HG03196 (cell line): ENCODE measurements around the gene BFSP1.

Experiments
- ATAC-seq: cut with Tn5 transposase; IDR thresholded peaks from one replicate; pipeline ENCODE4 v1.9.1; 2021; ENCODE audit not compliant: unreplicated experiment

The BFSP1 gene

DNA sequence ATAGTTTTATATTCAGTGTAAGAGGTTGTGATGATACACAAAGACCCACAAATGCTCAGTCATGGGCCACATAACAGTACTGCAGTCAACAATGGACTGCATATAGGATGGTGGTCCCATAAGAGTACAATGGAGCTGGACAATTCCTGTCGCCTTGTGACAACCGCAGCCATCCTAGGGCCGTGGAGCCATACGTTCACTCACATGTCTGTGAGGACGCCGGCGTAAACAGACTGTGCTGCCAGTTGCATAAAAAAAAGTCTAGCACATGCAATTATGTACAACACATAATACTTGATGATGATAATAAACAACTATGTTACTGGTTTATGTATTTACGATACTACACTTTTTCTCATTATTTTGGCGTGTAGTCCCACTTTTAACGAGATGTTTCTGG is 30.9 kb downstream of the BFSP1 start:
- no peak for ATAC-seq

GRCh38 chr20:17499041-17499440 is 32.1 kb downstream of the BFSP1 start:
- ATAC-seq: no peak

DNA sequence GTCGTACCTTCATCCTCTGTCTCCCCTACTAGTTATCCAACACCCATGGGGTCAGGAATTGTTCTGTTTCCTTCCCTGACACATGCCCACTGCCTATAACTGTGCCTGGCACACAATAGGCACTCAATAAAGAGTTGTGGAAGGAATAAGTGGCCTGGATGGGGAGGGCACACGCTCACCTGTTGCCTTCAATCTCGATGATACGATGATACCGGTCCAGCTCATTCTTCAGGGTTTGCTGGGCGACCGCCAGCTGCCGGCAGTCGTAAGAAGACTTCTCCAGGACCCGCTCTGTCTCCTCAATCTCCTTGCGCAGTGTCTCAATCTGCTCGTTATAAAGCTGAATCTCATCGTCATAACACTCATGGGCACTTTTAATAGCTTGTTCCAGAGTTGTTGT is 32.5 kb downstream of the BFSP1 start:
- no peak for ATAC-seq

GRCh38 chr20:17497821-17498580 is 33.2 kb downstream of the BFSP1 start:
- ATAC-seq: no peak

GRCh38 chr20:17495826-17496225 is 35.4 kb downstream of the BFSP1 start:
- no peak for ATAC-seq

GRCh38 chr20:17494201-17494600 is 37.0 kb downstream of the BFSP1 start:
- no peak for ATAC-seq

- no peak for ATAC-seq
Measured at GRCh38 chr20:17493173-17493572, 38.0 kb downstream of the BFSP1 start.

DNA sequence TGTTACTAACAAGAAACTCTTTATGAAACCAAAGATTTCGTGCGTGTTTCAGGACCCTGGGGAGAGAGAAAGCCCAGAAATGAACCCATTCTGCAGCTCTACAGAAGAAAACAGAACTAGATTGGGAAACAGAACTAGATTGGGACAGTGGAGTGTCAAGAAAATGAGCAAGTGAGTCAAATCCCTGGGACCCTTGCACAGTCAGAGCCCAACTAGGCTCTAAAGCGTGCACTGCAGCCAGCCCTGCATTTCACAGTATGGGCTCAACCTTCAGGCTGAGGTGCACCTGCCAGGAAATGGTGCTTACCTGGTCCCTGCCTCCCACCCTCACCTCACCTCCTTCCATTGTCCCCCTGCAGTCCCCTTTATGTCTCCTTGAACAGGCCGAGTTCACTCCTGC is 39.7 kb downstream of the BFSP1 start:
- ATAC-seq: no peak

DNA sequence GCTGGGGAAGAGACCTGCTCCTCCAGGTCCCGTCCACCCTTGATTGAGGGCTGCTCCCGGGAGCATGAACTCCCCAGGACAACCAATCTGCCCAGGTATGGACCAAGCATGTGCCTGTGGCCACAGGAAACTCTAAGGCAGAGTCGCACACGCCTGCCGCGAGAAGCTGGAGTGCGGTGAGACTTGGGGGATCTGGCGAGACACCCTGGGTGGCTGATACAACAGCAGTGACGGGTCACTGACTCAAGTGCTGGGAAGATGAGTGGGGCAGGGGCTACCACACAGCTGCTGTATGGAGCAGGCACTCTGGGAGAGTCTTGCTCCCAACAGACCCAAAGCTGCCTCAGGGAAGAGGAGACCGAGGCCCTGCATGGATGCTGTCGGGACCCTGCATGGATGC is 40.1 kb downstream of the BFSP1 start:
- no peak for ATAC-seq

DNA sequence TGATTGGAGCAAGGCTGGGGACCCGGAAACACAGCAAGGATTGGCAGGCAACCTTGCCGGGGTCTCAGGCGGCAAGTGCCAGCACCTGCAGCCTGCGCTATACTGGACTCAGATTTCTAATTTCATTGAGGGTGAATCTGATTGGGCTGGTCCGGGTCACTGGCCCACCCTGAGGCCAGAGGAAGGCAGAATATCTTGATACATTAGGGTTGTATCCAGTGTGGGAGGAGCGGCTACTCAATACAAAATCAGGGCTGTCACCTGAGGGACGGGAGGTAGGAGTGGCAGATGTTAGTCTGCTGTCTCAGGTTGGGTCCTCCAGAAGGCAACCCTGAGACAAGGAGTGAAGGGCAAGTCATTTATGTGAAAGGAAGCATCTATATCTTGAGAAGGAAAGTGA is 40.7 kb downstream of the BFSP1 start:
- no peak for ATAC-seq

- no peak for ATAC-seq
Measured at GRCh38 chr20:17488916-17489600, 42.1 kb downstream of the BFSP1 start.

DNA sequence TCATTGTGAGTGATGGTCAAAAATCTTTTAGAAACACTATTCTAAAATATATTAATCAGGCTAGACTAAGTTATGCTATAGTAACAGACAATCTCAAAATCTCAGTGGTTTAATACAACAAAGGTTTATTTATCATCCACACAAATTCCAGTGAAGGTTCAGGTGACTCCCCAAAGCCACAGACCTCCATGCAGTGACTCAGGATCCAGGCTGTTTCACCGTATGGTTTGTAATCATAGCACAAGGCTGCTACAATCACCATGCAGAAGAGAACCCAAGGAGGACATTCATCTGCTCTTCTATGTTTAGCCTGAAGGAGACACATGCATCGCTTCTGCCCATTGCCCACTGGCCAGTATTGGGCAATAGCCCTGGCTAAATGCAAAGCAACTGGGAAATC is 46.2 kb downstream of the BFSP1 start:
- no peak for ATAC-seq

DNA sequence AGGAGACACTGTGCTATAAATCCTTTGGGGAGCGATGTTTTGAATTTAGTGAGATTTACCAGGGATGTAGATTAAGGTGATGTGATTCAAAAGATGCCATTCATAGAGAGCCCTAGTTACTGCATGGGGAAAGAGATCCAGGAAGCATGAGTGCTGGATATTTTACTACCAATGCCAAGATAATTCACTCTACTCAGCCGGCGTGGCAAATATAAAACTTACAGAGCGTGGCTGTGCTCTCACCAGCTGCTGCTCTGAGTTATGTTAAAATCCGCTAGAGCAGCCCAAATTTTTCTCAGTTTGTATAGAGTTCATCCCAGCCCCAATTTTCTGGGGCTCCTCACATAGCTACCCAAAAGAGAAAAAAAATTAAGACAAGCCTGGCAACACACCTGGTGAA is 48.6 kb downstream of the BFSP1 start:
- no peak for ATAC-seq

DNA sequence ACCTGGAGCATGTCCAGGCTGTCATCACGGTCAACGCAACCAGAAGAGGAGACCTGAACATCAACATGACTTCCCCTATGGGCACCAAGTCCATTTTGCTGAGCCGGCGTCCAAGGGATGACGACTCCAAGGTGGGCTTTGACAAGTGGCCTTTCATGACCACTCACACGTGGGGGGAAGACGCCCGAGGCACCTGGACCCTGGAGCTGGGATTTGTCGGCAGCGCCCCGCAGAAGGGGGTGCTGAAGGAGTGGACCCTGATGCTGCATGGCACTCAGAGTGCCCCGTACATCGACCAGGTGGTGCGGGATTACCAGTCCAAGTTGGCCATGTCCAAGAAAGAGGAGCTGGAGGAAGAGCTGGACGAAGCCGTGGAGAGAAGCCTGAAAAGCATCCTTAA is 49.5 kb downstream of the BFSP1 start:
- ATAC-seq: no peak

GRCh38 chr20:17480696-17481095 is 50.5 kb downstream of the BFSP1 start:
- ATAC-seq: no peak

GRCh38 chr20:17479063-17479657 is 52.0 kb downstream of the BFSP1 start:
- ATAC-seq: no peak

DNA sequence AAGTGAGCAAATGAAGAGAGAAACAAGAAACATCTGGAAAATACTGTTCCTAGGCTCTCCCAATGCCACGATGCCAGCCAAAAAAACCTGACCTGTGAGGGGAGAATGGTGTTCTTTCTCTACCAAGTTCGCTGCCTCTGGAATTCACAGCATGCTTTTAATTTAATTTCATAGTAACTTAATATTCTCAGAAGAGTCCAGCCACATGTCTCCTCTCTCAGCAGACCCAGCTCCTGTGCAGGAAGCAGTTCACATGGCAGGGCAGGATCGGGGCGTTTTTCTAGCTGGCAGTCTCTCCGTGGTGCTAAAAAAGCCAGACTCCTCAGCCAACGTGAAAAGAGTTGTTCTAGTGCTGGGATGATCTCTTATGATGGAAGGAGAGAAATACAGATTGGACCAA is 57.5 kb downstream of the BFSP1 start:
- ATAC-seq: no peak

DNA sequence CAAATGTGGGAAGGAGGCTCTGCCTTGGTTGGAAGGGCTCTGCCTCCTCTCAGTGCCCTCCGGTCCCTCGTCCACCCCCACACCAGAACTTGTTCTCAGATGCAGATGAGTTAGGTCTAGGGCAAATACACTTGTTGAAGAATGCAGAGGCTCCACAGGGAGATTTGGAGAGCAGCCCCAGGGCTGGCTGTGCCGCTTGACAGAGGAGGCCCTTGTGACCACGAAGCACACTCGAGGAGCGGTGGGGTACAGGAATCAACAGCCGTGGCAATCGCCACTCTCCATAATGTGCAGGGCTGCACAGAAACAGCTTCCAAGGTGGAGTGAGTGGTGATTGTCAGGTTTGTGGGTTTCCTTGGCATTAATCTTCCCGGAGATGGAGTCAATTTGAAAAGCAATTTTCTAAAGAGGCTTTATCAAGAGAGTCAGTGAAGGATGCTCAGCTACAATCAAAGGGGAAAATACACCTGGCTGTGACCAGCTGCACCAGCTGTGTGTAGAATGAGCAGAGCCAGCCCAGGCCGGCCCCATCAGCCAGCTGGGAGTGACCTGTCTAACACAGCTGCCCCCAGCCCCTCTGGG is 59.5 kb downstream of the BFSP1 start:
- ATAC-seq: no peak

DNA sequence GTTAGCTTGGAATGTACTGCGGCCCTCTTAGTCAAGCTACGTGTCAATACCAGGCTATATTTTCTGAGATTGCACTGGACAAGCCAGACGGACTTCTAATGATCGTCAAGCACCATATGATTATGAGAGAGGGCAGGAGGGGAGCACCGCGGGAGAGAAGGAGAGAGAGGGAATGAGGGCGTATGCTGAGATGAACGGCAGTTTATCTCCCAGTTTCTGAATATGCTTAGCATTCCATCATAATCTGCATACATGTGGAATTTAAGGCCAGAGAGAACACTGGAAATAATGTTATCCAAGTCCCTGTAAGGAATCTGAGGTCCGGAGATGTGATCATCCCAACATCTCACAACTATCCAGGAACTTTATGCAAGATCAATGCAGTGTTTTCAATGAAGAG is 60.2 kb downstream of the BFSP1 start:
- no peak for ATAC-seq

- no peak for ATAC-seq
Measured at GRCh38 chr20:17470521-17470920, 60.7 kb downstream of the BFSP1 start.

DNA sequence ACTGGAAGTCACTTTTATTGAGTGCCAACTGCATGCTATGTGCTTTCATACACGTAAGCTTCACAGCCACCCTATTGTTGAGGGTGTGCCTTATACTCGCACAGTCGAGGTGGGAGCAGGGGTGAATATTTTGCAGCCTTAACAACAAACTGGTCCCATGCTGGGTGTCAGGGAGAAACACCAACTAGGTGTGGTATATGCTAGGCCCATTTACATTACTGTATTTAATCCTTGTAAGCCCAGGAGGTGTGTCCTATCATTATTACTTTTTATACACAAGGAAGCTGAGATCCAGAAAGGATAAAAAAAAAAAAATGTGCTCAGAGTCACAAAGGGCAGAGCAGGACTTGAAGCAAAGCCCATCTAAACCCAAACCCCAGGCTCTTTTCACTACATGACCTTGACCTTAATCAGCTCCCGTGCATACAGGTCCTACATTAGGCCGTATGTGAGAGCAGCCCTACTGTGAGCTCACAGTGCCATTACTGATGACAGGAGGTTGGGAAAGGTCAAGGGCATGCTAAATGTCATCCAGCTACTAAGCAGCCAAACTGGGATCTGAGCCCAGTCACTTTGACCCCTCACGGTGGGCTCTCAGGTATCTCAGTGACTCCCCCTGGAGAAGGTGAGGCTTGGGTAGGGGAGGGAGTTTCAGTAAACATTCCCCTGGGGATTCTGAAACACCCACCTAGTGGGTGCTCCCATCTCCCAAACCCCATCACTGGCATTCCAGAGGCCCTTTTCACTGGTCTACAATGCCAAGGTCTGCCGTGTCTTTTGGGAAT is 61.7 kb downstream of the BFSP1 start:
- ATAC-seq: no peak
